ENCODE data around the gene LANCL2.

The LANCL2 gene

GRCh38 chr7:55361560-55361959 is 3.6 kb upstream of the LANCL2 start:
- DNase-seq (ENCODE audit: low read depth, low spot score): no peak

- DNase-seq (ENCODE audit: low read depth, low spot score): no peak
Measured at GRCh38 chr7:55362927-55363326, 2.2 kb upstream of the LANCL2 start.

GRCh38 chr7:55363386-55364170 is 1.6 kb upstream of the LANCL2 start:
- no peak for DNase-seq (ENCODE audit: low read depth, low spot score)

- DNase-seq (ENCODE audit: low read depth, low spot score): peak; percentile 48
Measured at GRCh38 chr7:55365675-55366460, 731 bp downstream of the LANCL2 start.

- DNase-seq (ENCODE audit: low read depth, low spot score): no peak
Measured at GRCh38 chr7:55366461-55367070, 1.4 kb downstream of the LANCL2 start.

- DNase-seq (ENCODE audit: low read depth, low spot score): no peak
Measured at GRCh38 chr7:55367283-55367840, 2.2 kb downstream of the LANCL2 start.

GRCh38 chr7:55369427-55370400 is 4.6 kb downstream of the LANCL2 start:
- no peak for DNase-seq (ENCODE audit: low read depth, low spot score)

- no peak for DNase-seq (ENCODE audit: low read depth, low spot score)
Measured at GRCh38 chr7:55374213-55374612, 9.1 kb downstream of the LANCL2 start.

- no peak for DNase-seq (ENCODE audit: low read depth, low spot score)
Measured at GRCh38 chr7:55375237-55375636, 10.1 kb downstream of the LANCL2 start.

- no peak for DNase-seq (ENCODE audit: low read depth, low spot score)
Measured at GRCh38 chr7:55377162-55377817, 12.2 kb downstream of the LANCL2 start.

GRCh38 chr7:55379285-55379684 is 14.1 kb downstream of the LANCL2 start:
- DNase-seq (ENCODE audit: low read depth, low spot score): no peak

- DNase-seq (ENCODE audit: low read depth, low spot score): no peak
Measured at GRCh38 chr7:55381189-55381588, 16.1 kb downstream of the LANCL2 start.

GRCh38 chr7:55381696-55382095 is 16.6 kb downstream of the LANCL2 start:
- no peak for DNase-seq (ENCODE audit: low read depth, low spot score)

- no peak for DNase-seq (ENCODE audit: low read depth, low spot score)
Measured at GRCh38 chr7:55382251-55382650, 17.1 kb downstream of the LANCL2 start.

- no peak for DNase-seq (ENCODE audit: low read depth, low spot score)
Measured at GRCh38 chr7:55386541-55386940, 21.4 kb downstream of the LANCL2 start.

GRCh38 chr7:55387062-55387965 is 22.2 kb downstream of the LANCL2 start:
- DNase-seq (ENCODE audit: low read depth, low spot score): peak; percentile 7

- no peak for DNase-seq (ENCODE audit: low read depth, low spot score)
Measured at GRCh38 chr7:55396233-55396785, 31.2 kb downstream of the LANCL2 start.

- DNase-seq (ENCODE audit: low read depth, low spot score): no peak
Measured at GRCh38 chr7:55397617-55398016, 32.5 kb downstream of the LANCL2 start.

- DNase-seq (ENCODE audit: low read depth, low spot score): no peak
Measured at GRCh38 chr7:55400191-55400590, 35.1 kb downstream of the LANCL2 start.

All from iPS DF 19.7 (cell line).